Measurements from ENCODE around the gene PSMC6. TPM values are rescaled to one million over a fixed set of nuclear protein-coding genes. Genes with fewer than 3 reads are reported as not detected.
A peak's percentile ranks its signal among the peaks of the same experiment; 100 is the strongest.

PSMC6 gene
- total and polyA plus RNA-seq, 2 of the 13 experiments (the other 11 are each of a cell fraction or from before 2014, with no cell fraction given): 90.0 to 210 TPM

DNA sequence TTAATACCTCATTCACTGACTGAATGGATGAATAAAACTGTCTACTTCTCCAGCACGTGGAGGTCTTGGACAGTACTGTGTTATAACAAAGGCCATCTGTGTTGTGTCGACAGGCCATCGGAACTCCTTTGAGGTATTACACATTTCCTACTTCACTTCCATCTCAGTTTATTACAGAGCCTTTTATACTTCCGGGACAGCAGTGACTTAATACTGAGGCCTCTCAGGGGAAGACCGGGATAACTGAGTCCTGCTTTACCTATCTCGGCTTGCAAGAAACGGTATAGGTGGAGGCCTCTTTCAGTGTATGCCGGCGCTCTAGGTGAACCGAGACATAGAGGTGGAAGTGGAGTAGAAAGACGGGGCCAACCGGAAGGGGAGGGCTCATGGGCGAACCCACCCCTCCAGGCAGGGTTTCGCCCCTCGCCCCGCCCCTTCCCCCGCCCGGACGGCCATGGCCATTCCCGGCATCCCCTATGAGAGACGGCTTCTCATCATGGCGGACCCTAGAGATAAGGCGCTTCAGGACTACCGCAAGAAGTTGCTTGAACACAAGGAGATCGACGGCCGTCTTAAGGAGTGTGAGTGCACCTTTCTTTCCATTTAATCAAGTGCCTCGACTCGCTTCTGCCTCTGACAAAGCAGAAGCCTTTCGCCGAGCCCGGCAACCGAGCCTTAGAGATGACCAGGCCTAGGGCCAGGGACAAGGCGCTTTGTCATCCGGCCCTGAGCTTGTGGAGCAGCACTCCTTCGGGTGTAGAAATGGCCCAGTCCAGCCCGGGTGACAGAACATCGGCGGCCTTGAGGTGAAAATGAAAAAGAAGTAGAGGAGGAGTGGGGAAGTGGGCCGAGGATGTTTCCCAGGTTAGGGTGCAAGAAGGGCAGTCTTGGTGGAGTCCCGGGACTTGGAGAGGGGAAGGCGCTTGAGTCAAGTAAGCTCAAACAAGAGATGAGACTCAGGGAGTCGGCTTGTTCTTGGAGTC is at the start of gene PSMC6 (continued):
- TF ChIP-seq SRF (IDR thresholded peaks at IDR 0.05; ENCODE audit: low read depth, low read length) (no peak), POGZ (CRISPR knock-in tag; IDR thresholded peaks at IDR 0.05) (peak; percentile 61), RBM22 (optimal IDR thresholded peaks at IDR 0.05; ENCODE audit: low read length) (no peak), ARID4A (CRISPR knock-in tag; IDR thresholded peaks at IDR 0.05; ENCODE audit: borderline replicate concordance) (peak; percentile 83), SP2 (CRISPR knock-in tag; IDR thresholded peaks at IDR 0.05) (peak; percentile 64), NCOR1 (IDR thresholded peaks at IDR 0.05; ENCODE audit: borderline replicate concordance, low read length) (0 out of 2 replicates have a peak, but pooled peaks have one; percentile 30), MIXL1 (CRISPR knock-in tag; IDR thresholded peaks at IDR 0.05) (0 out of 2 replicates have a peak, but pooled peaks have one; percentile 5), ELF3 (CRISPR knock-in tag; IDR thresholded peaks at IDR 0.05) (peak; percentile 55; the same call in 1 of the 2 replicates), ZBTB21 (CRISPR knock-in tag; IDR thresholded peaks at IDR 0.05) (peak; percentile 30), CBX5 (CRISPR knock-in tag; IDR thresholded peaks at IDR 0.05; ENCODE audit: borderline replicate concordance) (0 out of 2 replicates have a peak, but pooled peaks have one; percentile 2), ZMAT3 (CRISPR knock-in tag; conservative IDR thresholded peaks at IDR 0.05) (0 out of 2 replicates have a peak, but pooled peaks have one; percentile 42), TSC22D2 (CRISPR knock-in tag; IDR thresholded peaks at IDR 0.05; ENCODE audit: borderline replicate concordance) (peak; percentile 21; the same call in 1 of the 2 replicates), GATA4 (IDR thresholded peaks at IDR 0.05; ENCODE audit: borderline replicate concordance, low read depth) (peak; percentile 64; the same call in 1 of the 2 replicates), NCOA1 (CRISPR knock-in tag; IDR thresholded peaks at IDR 0.05) (peak; percentile 64; the same call in 1 of the 2 replicates), SOX13 (IDR thresholded peaks at IDR 0.05) (no peak), SOX13 (CRISPR knock-in tag; conservative IDR thresholded peaks at IDR 0.05 in 1 of 2, IDR thresholded peaks at IDR 0.05 in 1 of 2) (0 out of 4 replicates have a peak, but pooled peaks of 1 of the 2 experiments have one; percentile 34), THRA (CRISPR knock-in tag; IDR thresholded peaks at IDR 0.05; ENCODE audit: borderline replicate concordance) (0 out of 2 replicates have a peak, but pooled peaks have one; percentile 28), KAT7 (CRISPR knock-in tag; IDR thresholded peaks at IDR 0.05; ENCODE audit: borderline replicate concordance) (peak; percentile 51; the same call in 1 of the 2 replicates), ZNF605 (CRISPR knock-in tag; IDR thresholded peaks at IDR 0.05) (peak; percentile 69; the same call in 1 of the 2 replicates), PHF21A (CRISPR knock-in tag; IDR thresholded peaks at IDR 0.05) (no peak), ZNF747 (CRISPR knock-in tag; IDR thresholded peaks at IDR 0.05; ENCODE audit: borderline replicate concordance) (peak; percentile 82; the same call in 1 of the 2 replicates), REPIN1 (CRISPR knock-in tag; IDR thresholded peaks at IDR 0.05; ENCODE audit: borderline replicate concordance, low read depth) (peak; percentile 50), SALL1 (CRISPR knock-in tag; IDR thresholded peaks at IDR 0.05) (peak; percentile 71)

All from HepG2 (cell line).